Natural killer cell treated with Interleukin-12 subunit alpha and Interleukin-12 subunit beta and Interleukin-15 and Interleukin-18, amount 100 ng/mL, for 72 hours (primary cell): ENCODE data around the gene NOC4L. TPM values are rescaled to one million over a fixed set of nuclear protein-coding genes. Genes with fewer than 3 reads are reported as not detected.

ENCODE experiments used
- ATAC-seq, 2 donors: fragments of 150-1000 bp; cut with Tn5 transposase in 1 of 2; sonication (Bioruptor Pico), chemical (Tn5 transposase) in 1 of 2; 2 replicates each; pipeline ENCODE4 v1.10.0; 2021
- DNase-seq: peaks from one replicate; pipeline ENCODE4 v3.0.0; 2022; ENCODE audit warnings: low spot score
- H3K27ac Mint-ChIP-seq, 2 donors: 1 replicate in 1 of 2; 2 replicates in 1 of 2; pipeline ENCODE4 v1.8.0; 2022; ENCODE audit warnings: mixed read lengths in 2 of 2, mild to moderate bottlenecking in 1 of 2, moderate library complexity in 1 of 2
- H3K27me3 Mint-ChIP-seq, 2 donors: 1 replicate in 1 of 2; 2 replicates in 1 of 2; pipeline ENCODE4 v1.8.0; 2022; ENCODE audit warnings: mixed read lengths in 2 of 2
- H3K36me3 Mint-ChIP-seq: one replicate; pipeline ENCODE4 v1.8.0; 2022; ENCODE audit warnings: mixed read lengths
- H3K4me1 Mint-ChIP-seq, 2 donors: 1 replicate in 1 of 2; 2 replicates in 1 of 2; pipeline ENCODE4 v1.8.0; 2022; ENCODE audit warnings: low read depth in 2 of 2, mixed read lengths in 2 of 2, mild to moderate bottlenecking in 1 of 2
- H3K4me3 Mint-ChIP-seq: one replicate; pipeline ENCODE4 v1.8.0; 2022; ENCODE audit warnings: mixed read lengths
- H3K9me3 Mint-ChIP-seq: 2 replicates; pipeline ENCODE4 v1.8.0; 2022; ENCODE audit warnings: mixed read lengths
- total RNA-seq, 2 donors: library from RNA; stranded (reverse); gene quantifications; one replicate each; pipeline ENCODE4 v1.2.3, GENCODE V29; 2022

Gene NOC4L
- total RNA-seq, 2 donors from 2014 or later, result 28.0 to 48.2 TPM

GRCh38 chr12:132176920-132177551 lies 32.8 kb downstream of the NOC4L start:
- Mint-ChIP-seq H3K4me3 (no peak overlapping the region), H3K27ac (no peak overlapping the region), H3K27me3 (peaks cover 0 to 11% of the 10 kb centered on the region in 2 donors), H3K9me3 (no peaks in the 10 kb centered on the region), H3K36me3 (no peaks in the 10 kb centered on the region), H3K4me1 (no peaks in the 10 kb centered on the region)
- ATAC-seq, result no peak
- peak; percentile 55 for DNase-seq

- Mint-ChIP-seq H3K9me3 (no peaks in the 10 kb centered on the region), H3K27me3 (peaks cover 0 to 6% of the 10 kb centered on the region in 2 donors), H3K36me3 (no peaks in the 10 kb centered on the region), H3K27ac (no peak overlapping the region), H3K4me3 (no peak overlapping the region), H3K4me1 (no peaks in the 10 kb centered on the region)
- DNase-seq (no peak), ATAC-seq (no peak)
These were observed 34.1 kb downstream of the NOC4L start for GRCh38 chr12:132178316-132178715.

- Mint-ChIP-seq H3K27ac (no peak overlapping the region), H3K36me3 (no peaks in the 10 kb centered on the region), H3K9me3 (no peaks in the 10 kb centered on the region), H3K4me3 (no peak overlapping the region), H3K4me1 (no peaks in the 10 kb centered on the region), H3K27me3 (peaks cover 0 to 6% of the 10 kb centered on the region in 2 donors)
- peak; percentile 34 for DNase-seq
- ATAC-seq, result peak in 1 of 2 donors; percentile 36
These were observed 34.6 kb downstream of the NOC4L start for GRCh38 chr12:132178801-132179401.

GRCh38 chr12:132179431-132180362 lies 35.4 kb downstream of the NOC4L start:
- no peaks in the 10 kb centered on the region for H3K4me1 Mint-ChIP-seq
- H3K9me3 Mint-ChIP-seq, result no peaks in the 10 kb centered on the region
- no peak overlapping the region for H3K4me3 Mint-ChIP-seq
- no peaks in the 10 kb centered on the region for H3K36me3 Mint-ChIP-seq
- no peak for ATAC-seq
- peaks cover 0 to 6% of the 10 kb centered on the region in 2 donors for H3K27me3 Mint-ChIP-seq
- no peak overlapping the region for H3K27ac Mint-ChIP-seq
- peak; percentile 40 for DNase-seq

GRCh38 chr12:132180648-132181546 lies 36.6 kb downstream of the NOC4L start:
- H3K4me1 Mint-ChIP-seq, result peaks cover 4 to 5% of the 10 kb centered on the region in 2 donors
- peaks cover 0 to 6% of the 10 kb centered on the region in 2 donors for H3K27me3 Mint-ChIP-seq
- H3K27ac Mint-ChIP-seq, result no peak overlapping the region
- no peaks in the 10 kb centered on the region for H3K9me3 Mint-ChIP-seq
- ATAC-seq (peak in 1 of 2 donors; percentile 21), DNase-seq (peak; percentile 37)
- no peak overlapping the region for H3K4me3 Mint-ChIP-seq
- H3K36me3 Mint-ChIP-seq, result peaks cover 3% of the 10 kb centered on the region

- H3K36me3 Mint-ChIP-seq, result peaks cover 5% of the 10 kb centered on the region
- H3K4me1 Mint-ChIP-seq, result peaks cover 6 to 8% of the 10 kb centered on the region in 2 donors
- no peak for ATAC-seq
- no peak overlapping the region for H3K27ac Mint-ChIP-seq
- H3K27me3 Mint-ChIP-seq, result peaks cover 0 to 6% of the 10 kb centered on the region in 2 donors
- DNase-seq, result peak; percentile 22
- H3K9me3 Mint-ChIP-seq, result no peaks in the 10 kb centered on the region
- H3K4me3 Mint-ChIP-seq, result no peak overlapping the region
These were observed 37.4 kb downstream of the NOC4L start for GRCh38 chr12:132181570-132182200.

- peaks cover 5% of the 10 kb centered on the region for H3K36me3 Mint-ChIP-seq
- no peaks in the 10 kb centered on the region for H3K9me3 Mint-ChIP-seq
- ATAC-seq, result no peak
- peaks cover 0 to 3% of the 10 kb centered on the region in 2 donors for H3K27me3 Mint-ChIP-seq
- DNase-seq, result no peak
- no peak overlapping the region for H3K4me3 Mint-ChIP-seq
- H3K27ac Mint-ChIP-seq, result no peak overlapping the region
- H3K4me1 Mint-ChIP-seq, result peaks cover 6 to 10% of the 10 kb centered on the region in 2 donors
These were observed 38.0 kb downstream of the NOC4L start for GRCh38 chr12:132182206-132182710.

- DNase-seq, result no peak
- Mint-ChIP-seq H3K4me1 (peaks cover 6 to 13% of the 10 kb centered on the region in 2 donors), H3K9me3 (no peaks in the 10 kb centered on the region), H3K27me3 (peaks cover 0 to 3% of the 10 kb centered on the region in 2 donors), H3K4me3 (no peak overlapping the region), H3K27ac (no peak overlapping the region), H3K36me3 (peaks cover 5% of the 10 kb centered on the region)
- ATAC-seq, result no peak
These were observed 38.6 kb downstream of the NOC4L start for GRCh38 chr12:132182711-132183365.

- Mint-ChIP-seq H3K27ac (peak overlapping the region; percentile 77 to 82), H3K4me3 (peak overlapping the region; percentile 83), H3K9me3 (no peaks in the 10 kb centered on the region), H3K27me3 (no peaks in the 10 kb centered on the region), H3K36me3 (peaks cover 5% of the 10 kb centered on the region), H3K4me1 (peaks cover 11 to 17% of the 10 kb centered on the region in 2 donors)
- no peak for DNase-seq
- no peak for ATAC-seq
These were observed 41.4 kb downstream of the NOC4L start for GRCh38 chr12:132185705-132186104.

- H3K27me3 Mint-ChIP-seq, result no peaks in the 10 kb centered on the region
- DNase-seq (no peak), ATAC-seq (no peak)
- H3K27ac Mint-ChIP-seq, result peak overlapping the region; percentile 77 to 82
- H3K36me3 Mint-ChIP-seq, result peaks cover 5% of the 10 kb centered on the region
- peaks cover 11 to 17% of the 10 kb centered on the region in 2 donors for H3K4me1 Mint-ChIP-seq
- H3K9me3 Mint-ChIP-seq, result no peaks in the 10 kb centered on the region
- H3K4me3 Mint-ChIP-seq, result peak overlapping the region; percentile 83
These were observed 42.1 kb downstream of the NOC4L start for GRCh38 chr12:132186208-132186856.

GRCh38 chr12:132186857-132187620 lies 42.8 kb downstream of the NOC4L start:
- H3K27ac Mint-ChIP-seq, result peak overlapping the region in 1 of 2 donors; percentile 77
- no peaks in the 10 kb centered on the region for H3K9me3 Mint-ChIP-seq
- no peaks in the 10 kb centered on the region for H3K27me3 Mint-ChIP-seq
- H3K4me3 Mint-ChIP-seq, result no peak overlapping the region
- ATAC-seq, result no peak
- peaks cover 11 to 17% of the 10 kb centered on the region in 2 donors for H3K4me1 Mint-ChIP-seq
- peaks cover 5% of the 10 kb centered on the region for H3K36me3 Mint-ChIP-seq
- DNase-seq, result no peak
